GM19328 (cell line): Measurements from ENCODE around the gene PPFIA1.
"Not testable (repeated sequence)": the region's sequence is repeated elsewhere in the genome, so short reads cannot be mapped to it uniquely, and the experiment has no call there.

Experiments
- ATAC-seq: cut with Tn5 transposase; IDR thresholded peaks from one replicate; pipeline ENCODE4 v1.9.1; 2021; ENCODE audit warnings: mild to moderate bottlenecking, moderate library complexity; ENCODE audit not compliant: unreplicated experiment

PPFIA1 gene

DNA sequence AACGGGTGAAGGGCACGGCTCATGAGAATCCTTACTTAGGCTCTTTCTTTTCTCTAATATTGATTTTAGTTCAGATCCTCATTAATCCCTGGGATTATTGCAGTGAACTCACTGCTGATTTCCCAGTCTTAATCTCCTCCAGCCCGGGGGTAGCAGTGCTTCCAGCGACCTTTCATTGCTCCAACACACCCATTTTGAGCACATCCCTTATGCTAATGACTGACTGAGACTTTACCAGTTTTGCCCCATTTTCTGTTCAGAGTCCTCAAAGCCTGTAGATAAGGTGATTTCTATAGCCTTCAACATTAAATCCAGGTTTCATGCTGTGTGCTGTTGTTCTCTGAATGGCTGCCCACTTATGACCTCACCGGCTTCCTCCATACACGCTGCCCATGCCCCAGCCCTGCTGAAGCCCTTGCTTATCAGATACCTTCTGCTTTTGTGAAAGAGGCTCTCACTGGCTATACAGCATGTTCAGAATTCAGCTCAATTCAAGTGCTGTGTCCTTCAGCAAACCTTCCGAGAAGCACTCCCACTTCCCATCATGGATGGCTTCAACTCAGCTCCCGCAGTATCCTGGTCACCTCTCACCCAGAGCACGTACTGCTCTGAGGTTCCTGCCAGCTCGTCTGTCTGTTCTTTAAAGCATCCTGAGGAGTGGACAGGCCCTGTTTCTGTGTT, 49.0 kb downstream of the PPFIA1 start:
- no peak for ATAC-seq

DNA sequence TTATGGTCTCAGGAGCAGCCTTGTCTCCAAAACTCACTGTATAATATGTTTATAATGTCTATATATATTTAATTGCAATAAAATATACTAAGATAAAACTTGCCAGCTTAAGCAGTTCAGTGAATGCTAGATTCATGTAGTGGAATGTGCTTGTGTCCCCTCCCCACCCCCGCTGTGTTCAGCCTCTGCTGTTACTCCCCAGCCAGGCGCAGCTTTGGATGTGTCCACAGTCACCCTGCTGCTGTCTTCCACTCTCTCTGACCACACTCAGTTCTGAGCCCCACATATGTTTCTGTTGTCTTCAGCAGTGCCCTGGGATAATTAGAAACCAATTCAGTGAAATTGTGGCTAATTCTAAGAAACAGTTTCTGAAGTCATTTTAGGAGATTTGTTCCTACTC, 52.2 kb downstream of the PPFIA1 start:
- ATAC-seq = no peak

DNA sequence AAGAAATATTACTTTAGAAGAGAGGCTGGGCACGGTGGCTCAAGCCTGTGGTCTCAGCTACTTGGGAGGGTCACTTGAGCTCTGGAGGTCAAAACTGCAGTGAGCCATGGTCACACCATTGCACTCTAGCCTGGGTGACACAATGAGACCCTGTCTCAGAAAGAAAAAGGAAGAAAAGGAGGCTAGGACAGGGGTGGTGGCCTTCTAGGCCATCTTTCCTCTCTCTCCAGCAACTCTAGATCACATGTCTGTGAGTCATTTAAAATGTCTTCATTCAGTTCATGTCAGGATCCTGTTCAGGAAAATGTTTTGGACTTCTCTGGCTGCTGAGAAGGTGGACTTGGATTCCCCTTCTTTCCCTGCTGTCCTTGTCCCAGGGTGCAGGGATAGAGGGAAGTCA, 53.3 kb downstream of the PPFIA1 start:
- no peak for ATAC-seq

DNA sequence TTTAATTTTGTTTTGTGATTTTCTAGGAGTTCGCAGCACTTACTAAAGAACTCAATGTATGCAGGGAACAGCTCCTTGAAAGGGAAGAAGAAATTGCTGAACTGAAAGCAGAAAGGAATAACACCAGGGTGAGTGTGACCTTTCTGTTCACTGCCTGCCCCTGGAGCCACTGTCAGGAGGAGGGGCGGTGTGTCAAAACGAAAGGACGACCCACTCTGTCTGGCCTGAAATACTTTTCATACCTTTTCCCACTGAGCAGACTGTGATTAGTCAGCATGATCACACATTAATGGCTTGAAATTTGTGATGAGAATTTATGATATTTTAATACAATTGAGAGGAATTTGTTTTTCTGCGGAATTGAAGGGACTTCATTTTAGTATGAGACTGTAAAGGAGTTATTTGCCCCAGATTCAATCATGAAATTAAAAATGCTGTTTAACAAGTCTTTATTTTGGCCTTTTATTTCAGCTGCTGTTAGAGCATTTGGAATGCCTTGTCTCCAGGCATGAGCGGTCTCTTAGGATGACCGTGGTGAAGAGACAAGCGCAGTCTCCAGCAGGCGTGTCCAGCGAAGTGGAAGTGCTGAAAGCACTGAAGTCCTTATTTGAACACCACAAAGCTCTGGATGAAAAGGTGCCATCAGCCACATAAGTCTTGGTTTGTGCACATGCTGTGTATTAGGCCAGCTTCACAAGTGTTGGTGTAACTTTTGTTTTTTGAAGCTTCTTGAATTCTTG, 54.1 kb downstream of the PPFIA1 start:
- no peak for ATAC-seq

DNA sequence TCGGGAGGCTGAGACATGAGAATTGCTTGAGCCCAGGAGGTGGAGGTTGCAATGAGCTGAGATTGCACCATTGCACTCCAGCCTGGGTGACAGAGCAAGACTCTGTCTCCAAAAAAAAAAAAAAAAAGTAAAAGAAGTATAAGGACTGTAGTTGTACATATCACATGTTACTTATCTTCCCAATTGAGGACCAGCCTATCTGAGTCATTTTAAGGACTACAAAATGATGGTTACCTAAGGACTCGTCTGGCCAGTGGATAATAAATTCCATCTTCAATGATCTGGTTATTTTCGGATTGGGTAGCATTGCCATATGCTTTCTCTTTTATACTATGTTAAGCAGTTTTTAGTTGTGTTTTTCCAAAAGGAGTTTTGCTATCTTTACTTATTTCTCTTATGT, 55.3 kb downstream of the PPFIA1 start:
- ATAC-seq = no peak

DNA sequence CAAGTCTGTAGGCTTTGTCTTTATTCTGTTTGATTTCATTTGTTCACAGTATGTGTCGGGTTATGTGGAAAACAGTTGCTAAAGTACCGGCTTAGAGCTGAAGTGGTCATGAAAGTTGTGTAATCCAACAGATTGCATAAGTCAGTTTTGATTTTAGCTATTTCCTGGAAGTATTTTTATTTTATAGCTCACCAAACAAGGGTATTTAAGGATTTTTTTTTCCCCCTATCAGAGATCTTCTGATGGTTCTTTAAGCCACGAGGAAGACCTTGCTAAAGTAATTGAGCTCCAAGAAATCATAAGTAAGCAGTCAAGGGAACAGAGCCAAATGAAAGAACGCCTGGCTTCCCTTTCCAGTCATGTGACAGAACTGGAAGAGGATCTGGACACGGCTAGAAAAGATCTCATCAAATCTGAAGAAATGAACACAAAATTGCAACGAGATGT, 55.9 kb downstream of the PPFIA1 start:
- no peak for ATAC-seq

DNA sequence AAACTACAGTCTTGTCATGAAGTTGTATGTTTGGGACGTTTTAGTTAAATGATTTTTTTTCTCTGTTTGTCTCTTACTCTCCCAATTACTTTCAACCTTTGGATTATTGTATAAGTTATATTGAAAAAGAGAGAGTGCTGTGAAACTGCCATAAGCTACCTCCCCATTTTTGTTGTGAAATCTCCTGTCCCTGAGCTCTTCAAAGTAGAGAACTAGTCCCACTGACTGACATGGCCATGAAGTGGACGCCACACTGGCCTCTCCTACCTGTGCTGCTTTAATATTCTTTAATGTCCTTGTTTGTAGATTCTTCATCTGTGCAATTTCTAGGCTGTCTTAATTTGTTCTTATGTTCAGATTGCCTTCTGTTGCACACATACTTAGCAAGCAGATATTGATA, 56.3 kb downstream of the PPFIA1 start:
- ATAC-seq = no peak

DNA sequence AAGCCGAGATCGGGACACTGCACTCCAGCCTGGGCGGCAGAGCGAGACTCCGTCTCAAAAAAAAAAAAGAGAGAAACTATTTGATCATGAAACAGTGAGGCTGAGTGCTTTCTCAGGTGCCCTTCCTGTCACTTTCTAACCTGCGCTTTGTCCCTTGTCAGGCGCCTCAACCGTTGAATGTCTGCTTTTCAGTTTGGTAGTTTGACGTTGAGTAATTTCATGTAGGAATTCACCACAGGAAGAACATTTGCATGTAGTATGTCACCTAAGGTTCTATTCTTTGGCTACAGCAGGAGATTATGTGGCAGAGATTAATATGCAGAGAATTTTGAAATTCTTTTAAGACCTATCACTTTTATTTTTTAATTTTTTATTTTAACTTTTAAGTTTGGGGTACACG, 57.2 kb downstream of the PPFIA1 start:
- no peak for ATAC-seq

DNA sequence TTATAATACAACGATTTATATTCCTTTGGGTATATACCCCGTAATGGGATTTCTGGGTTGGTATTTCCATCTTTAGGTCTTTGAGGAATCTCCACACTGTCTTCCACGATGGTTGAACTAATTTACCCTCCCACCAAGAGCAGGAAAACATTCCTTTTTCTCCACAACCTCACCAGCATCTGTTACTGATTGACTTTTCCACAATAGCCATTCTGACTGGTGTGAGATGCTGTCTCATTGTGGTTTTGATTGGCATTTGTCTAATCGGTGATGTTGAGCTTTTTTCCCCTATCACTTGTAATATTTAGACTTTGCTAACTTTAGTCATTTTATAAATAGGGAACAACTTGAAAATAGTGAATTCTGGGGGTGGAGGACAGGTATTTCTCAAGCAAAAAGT, 58.1 kb downstream of the PPFIA1 start:
- no peak for ATAC-seq

DNA sequence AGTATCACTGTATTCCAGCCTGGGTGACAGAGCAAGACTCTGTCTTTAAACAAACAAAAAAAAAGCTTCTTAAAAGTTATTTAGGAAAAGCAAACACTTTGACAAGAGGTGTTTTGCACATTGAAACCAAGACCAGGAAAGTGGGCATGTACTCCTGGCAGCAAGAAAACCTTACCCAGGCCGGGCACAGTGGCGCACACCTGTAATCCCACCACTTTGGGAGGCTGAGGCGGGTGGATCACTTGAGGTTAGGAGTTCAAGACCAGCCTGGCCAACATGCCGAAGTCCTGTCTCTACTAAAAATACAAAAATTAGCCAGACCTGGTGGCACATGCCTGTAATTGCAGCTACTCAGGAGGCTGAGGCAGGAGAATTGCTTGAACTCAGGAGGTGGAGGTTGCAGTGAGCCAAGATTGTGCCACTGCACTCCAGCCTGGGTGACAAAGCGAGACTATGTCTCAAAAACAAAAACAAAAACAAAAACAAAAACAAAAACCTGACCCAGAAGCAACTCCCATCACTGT, 60.9 kb downstream of the PPFIA1 start:
- ATAC-seq = not testable (repeated sequence)

DNA sequence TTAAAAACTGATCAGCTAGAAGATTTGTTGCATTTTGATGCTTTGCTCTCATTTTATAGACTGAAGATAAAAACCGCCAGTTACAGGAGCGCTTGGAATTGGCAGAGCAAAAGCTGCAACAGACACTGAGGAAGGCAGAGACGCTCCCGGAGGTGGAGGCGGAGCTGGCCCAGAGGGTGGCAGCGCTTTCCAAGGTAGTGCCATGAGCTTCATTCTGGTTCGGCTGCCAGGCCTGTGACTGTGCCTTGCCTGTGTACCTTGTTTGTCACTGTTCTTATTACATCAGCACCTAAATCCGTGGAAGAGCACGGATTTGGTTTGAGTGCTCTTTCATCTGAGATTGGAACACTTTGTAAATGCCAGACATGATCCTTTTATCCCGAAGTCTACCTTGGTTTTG, 61.4 kb downstream of the PPFIA1 start:
- no peak for ATAC-seq

DNA sequence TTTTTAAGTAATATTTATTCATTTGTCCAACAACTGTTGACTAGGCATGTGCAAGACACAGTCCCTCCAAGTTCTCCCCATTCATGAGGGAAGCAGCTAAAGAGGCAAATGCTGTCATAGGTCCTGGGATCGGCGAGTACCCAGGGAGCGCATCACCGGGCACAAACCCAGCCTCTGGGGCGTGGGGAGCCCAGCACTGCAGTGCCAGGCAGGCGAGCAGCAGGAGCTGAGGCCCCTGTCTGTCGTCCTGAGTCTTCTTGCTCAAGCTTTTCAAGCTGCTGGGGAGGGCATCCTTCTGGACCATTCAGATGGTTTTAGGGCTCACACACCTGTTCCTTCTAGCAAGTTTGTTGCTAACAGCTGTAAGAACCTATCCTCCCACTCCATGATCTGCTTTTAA, 62.1 kb downstream of the PPFIA1 start:
- ATAC-seq = no peak

DNA sequence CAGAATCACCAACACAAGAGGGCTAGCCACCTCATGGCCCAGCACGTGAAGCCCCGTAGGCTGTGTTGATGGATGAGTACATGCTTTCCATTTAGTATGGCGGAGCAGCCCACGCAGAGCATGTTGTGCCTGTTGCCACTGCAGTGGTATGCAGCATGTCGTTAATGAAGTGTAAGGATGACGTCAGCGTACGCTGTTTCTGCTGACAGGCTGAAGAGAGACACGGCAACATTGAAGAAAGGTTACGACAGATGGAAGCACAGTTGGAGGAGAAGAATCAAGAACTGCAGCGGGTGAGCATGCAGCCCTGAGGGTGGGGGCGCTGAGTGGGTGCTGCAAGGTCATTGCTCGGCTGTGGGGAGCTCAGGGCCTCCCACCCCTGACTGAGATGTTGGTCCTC, 62.8 kb downstream of the PPFIA1 start:
- no peak for ATAC-seq

DNA sequence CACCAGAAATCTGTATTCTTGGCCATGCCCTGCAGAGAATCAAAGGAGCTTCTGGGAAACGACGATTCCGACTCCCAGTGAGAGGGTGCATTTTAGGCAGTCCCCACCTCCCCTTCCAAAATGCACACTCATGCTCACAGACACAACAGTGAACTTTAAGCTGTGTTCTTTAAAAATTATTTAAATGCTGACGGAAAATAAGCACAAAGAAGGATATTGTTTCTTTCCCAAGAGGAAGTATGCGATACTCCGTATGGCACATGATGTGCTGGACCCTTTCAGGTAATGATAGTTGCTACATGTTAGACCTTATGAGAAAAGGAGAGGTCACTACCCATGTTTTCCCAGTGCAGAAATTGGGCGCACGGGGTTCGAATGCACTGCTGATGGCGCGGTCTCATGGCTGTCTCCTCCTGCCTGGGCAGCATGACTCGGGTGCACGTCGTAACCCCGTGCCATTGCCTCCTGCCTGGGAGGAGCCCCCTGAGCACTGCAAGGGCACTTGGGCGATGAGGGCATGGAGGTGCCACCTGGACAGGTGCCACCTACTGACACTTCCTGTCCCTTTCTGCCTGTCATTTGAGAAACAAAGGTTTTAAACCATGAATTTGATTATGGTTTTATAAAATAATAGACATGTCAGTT, 64.0 kb downstream of the PPFIA1 start:
- ATAC-seq = no peak

DNA sequence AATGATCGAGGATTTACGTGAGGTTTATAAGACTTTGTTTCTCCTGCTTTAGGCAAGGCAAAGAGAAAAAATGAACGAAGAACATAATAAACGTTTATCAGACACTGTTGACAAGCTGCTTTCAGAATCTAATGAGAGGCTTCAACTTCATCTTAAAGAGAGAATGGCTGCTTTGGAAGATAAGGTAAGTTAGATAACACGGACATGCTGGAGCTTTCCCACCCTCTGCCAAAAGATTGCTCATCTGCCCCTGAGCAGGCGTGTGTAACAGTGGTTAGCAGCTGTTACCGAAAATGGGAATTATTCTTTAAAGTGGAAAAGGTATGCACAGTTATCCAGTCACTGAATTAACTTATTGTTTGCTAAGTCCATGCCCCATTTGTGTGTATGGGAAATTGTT, 65.0 kb downstream of the PPFIA1 start:
- no peak for ATAC-seq

DNA sequence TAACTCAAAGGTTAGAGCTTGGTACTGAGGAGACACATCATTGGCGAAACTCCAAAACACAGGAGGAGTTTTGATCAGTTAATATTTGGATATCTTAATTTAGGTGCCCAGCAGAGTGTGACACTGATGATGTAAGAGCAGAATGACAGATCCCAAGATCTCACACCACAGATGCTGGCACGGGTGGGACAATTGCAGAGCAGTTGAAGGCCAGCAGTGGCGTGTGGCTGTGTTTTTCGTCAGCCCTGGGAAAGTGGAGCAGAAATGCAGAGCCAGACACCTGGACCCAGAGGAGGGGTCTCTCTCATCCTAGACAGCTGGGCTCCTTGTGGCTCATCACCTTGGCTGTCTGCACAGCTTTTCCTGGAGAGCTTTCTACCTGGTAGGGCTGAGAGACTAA, 68.1 kb downstream of the PPFIA1 start:
- no peak for ATAC-seq

DNA sequence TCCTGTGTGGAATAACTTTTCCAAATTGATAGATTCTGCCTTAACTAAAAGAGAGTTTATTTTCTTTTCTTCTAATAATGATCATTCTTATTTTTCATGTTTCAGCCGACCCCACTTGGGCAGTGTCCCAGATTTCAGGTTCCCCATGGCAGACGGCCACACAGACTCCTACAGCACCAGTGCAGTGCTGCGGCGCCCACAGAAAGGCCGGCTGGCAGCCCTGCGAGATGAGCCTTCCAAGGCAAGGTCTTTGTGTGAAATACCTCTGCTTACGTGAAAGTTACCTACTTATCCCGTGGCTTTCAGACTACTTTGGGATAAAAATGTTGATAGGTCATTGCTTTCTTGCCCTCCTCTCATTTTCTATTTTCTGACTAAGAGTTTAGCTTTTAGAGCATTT, 68.6 kb downstream of the PPFIA1 start:
- ATAC-seq = no peak

DNA sequence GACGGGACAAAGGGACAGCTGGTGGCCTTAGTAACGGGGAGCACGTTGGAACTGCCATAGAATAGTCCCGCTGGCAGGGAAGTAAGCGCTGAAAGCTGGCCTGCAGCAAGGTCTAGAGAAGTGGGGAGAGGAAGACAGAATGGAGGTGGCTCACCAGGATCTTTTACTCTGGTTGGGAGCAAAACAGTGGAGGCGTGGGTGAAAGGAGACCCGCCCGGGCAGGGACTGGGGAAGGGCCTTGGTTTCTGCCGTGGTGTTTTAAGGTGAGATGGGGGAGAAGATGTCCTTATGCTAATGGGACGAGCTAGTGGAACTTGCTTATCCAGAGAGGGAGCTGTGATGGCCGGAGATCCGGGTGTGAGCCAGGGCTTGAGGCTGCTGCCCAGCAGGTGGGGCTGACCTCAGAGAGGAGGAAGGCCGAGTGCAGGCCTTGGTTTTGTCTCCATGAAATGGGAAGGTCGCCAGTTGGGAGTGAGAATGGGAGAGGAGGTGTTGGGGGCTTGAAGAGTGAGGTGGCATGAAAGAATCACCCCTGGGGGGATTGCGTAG, 71.5 kb downstream of the PPFIA1 start:
- no peak for ATAC-seq

DNA sequence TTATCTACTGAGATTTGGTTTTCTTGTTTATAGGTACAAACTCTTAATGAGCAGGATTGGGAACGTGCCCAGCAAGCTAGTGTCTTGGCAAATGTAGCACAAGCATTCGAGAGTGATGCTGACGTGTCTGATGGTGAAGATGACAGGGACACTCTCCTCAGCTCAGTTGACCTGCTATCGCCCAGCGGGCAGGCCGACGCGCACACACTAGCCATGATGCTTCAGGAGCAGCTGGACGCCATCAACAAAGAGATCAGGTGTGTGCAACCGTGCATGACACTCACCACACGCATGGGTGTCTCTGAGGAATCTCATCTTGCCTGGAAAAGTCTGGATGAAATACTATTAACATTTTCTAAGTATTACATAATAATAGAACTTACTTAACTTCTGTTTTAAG, 73.1 kb downstream of the PPFIA1 start:
- ATAC-seq = no peak

DNA sequence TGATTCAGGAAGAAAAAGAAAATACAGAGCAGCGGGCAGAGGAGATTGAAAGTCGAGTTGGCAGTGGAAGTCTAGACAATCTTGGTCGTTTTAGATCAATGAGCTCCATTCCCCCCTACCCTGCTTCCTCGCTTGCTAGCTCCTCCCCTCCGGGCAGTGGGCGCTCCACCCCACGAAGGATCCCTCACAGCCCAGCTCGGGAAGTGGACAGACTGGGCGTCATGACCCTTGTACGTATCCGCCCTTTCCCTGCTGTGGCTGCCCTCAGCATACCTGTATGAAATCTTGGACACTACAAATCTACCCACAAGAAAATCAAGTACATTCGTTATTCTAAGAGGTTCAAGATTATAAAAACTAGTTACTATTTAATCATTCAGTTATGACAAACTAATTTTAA, 77.7 kb downstream of the PPFIA1 start:
- no peak for ATAC-seq

DNA sequence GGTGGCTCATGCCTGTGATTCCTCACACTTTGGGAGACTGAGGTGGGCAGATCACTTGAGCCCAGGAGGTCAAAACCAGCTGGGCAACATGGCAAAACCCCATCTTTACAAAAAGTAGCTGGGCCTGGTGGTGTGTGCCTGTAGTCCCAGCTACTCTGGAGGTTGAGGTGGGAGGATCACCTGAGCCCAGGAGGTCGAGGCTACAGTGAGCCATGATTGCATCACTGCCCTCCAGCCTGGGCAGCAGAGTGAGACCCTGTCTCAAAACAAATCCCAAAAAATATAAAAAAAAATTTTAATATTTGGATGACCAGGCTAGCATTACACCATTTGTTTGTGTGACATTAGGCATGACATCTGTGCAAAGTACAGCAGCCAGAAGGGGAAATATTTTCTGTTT, 78.1 kb downstream of the PPFIA1 start:
- no peak for ATAC-seq

DNA sequence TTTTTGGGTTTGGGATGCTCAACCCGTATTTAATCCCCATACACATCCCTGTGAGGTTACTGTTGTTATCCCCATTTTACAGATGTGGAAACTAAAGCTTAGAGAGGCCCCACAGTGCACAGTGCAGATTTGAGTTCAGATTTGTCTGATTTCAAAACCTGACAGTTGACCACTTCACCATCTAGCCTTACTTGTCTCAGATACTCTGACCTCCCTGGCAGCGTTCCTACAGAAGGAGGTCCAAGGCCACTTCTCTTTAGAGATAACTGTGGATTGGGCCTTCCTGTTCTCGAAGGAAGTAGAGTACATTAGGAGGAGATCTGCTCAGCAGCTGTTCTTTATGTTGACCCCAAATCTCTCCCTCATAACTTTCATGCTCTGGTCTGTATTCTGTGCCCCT, 81.2 kb downstream of the PPFIA1 start:
- ATAC-seq = no peak
